ENCODE results near the gene UBASH3A. TPM values are rescaled to one million over a fixed set of nuclear protein-coding genes. Genes with fewer than 3 reads are reported as not detected.

Gene UBASH3A
- total RNA-seq, 1 donor from 2014 or later, result not detected

- Mint-ChIP-seq H3K36me3 (no peaks in the 10 kb centered on the region), H3K27ac (no peak overlapping the region), H3K4me1 (ENCODE audit: unreplicated experiment) (peaks cover 30% of the 10 kb centered on the region), H3K4me3 (no peak overlapping the region), H3K27me3 (peaks cover 3% of the 10 kb centered on the region), H3K9me3 (no peaks in the 10 kb centered on the region)
- no peak for DNase-seq (ENCODE audit: extremely low spot score, unreplicated experiment)
- no peak for TF ChIP-seq CTCF (conservative IDR thresholded peaks at IDR 0.05)
Observed at GRCh38 chr21:42461185-42461520, 57.5 kb downstream of the UBASH3A start.

GRCh38 chr21:42461881-42462877, 58.5 kb downstream of the UBASH3A start:
- Mint-ChIP-seq H3K27ac (no peak overlapping the region), H3K9me3 (no peaks in the 10 kb centered on the region), H3K4me3 (no peak overlapping the region), H3K27me3 (peaks cover under 1% of the 10 kb centered on the region), H3K36me3 (no peaks in the 10 kb centered on the region), H3K4me1 (ENCODE audit: unreplicated experiment) (peaks cover 29% of the 10 kb centered on the region)
- TF ChIP-seq CTCF (conservative IDR thresholded peaks at IDR 0.05), result no peak
- DNase-seq (ENCODE audit: extremely low spot score, unreplicated experiment), result no peak

- TF ChIP-seq CTCF (conservative IDR thresholded peaks at IDR 0.05), result no peak
- no peak for DNase-seq (ENCODE audit: extremely low spot score, unreplicated experiment)
- no peak overlapping the region for H3K27ac Mint-ChIP-seq
- H3K4me1 Mint-ChIP-seq (ENCODE audit: unreplicated experiment), result peaks cover 33% of the 10 kb centered on the region
- no peaks in the 10 kb centered on the region for H3K9me3 Mint-ChIP-seq
- no peaks in the 10 kb centered on the region for H3K36me3 Mint-ChIP-seq
- no peak overlapping the region for H3K4me3 Mint-ChIP-seq
- no peaks in the 10 kb centered on the region for H3K27me3 Mint-ChIP-seq
Observed at GRCh38 chr21:42463861-42464515, 60.3 kb downstream of the UBASH3A start.

DNA sequence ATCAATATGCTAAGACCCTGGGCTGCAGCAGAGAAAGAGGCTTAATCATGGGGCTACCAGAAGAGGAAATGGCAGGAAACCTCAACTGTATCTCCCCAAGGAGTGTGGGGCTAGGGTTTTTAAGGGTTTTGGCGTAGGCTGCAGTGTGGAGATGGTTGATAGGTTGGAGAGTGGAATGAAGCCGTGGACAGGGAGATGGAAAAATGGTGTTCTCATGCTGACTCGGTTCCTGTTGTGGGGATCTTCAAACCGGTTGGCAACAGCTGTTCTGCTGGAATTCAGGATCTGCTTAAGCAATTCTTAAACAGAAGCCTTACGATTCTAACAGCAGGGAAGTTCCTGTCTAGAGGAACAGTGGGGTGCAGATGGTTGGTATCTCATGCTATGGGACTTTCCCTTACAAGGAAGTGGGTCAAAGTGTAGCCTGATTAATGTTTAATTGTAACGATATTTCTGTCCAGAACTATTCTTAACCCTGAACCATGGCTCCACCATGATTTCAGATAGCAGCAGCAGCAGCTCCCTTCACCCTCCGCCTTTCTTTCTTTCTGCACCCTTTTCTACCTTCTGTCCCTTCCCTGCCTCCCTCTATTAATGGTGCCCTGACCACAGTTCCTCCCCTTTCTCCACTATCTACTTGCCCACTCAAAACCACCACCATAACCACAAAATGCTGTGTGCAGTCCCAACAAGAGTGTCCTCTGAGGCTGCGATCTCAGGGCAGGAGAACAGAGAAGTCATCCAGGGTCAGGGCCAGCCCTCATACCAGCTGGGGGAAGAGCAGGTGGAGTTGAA, 61.5 kb downstream of the UBASH3A start:
- Mint-ChIP-seq H3K27me3 (no peaks in the 10 kb centered on the region), H3K4me3 (no peak overlapping the region), H3K9me3 (no peaks in the 10 kb centered on the region), H3K27ac (peak overlapping the region; percentile 3), H3K4me1 (ENCODE audit: unreplicated experiment) (peaks cover 24% of the 10 kb centered on the region), H3K36me3 (no peaks in the 10 kb centered on the region)
- no peak for TF ChIP-seq CTCF (conservative IDR thresholded peaks at IDR 0.05)
- DNase-seq (ENCODE audit: extremely low spot score, unreplicated experiment), result no peak

DNA sequence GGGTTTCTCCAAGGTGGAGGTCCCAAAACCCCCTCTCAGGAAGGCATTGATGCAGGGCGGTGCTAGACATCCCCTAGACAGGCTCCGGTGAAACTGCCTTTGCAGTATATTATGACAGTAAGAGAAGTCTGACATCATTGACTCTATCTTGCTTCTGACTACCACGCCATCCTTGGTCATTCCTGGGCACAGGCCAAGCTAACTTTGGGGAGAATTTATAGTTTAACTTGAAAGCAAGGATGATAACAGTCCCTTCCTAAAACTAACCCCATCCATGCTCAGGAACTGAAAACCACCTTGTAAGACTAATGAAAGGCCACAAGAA, 62.1 kb downstream of the UBASH3A start:
- H3K4me1 Mint-ChIP-seq (ENCODE audit: unreplicated experiment), result peaks cover 24% of the 10 kb centered on the region
- no peak for TF ChIP-seq CTCF (conservative IDR thresholded peaks at IDR 0.05)
- no peak overlapping the region for H3K4me3 Mint-ChIP-seq
- no peaks in the 10 kb centered on the region for H3K36me3 Mint-ChIP-seq
- no peaks in the 10 kb centered on the region for H3K27me3 Mint-ChIP-seq
- no peak overlapping the region for H3K27ac Mint-ChIP-seq
- no peaks in the 10 kb centered on the region for H3K9me3 Mint-ChIP-seq
- DNase-seq (ENCODE audit: extremely low spot score, unreplicated experiment), result no peak
